NB4 (cell line): Measurements from ENCODE around the gene ZNF439.

Experiments
- CTCF ChIP-seq: IDR thresholded peaks from one replicate; pipeline ENCODE4 v1.5.1; 2012; ENCODE audit warnings: low read depth, low read length
- MYC ChIP-seq: IDR thresholded peaks from 2 replicates; pipeline ENCODE4 v1.6.1; 2011; ENCODE audit warnings: low read depth, low read length

GRCh38 chr19:11821474-11822109 lies 26.9 kb upstream of the ZNF439 start:
- no peak for TF ChIP-seq MYC
- TF ChIP-seq CTCF: no peak
